KMS-11 (cell line): ENCODE results near the gene SPDL1.

ENCODE experiments used
- H2AFZ ChIP-seq: fragments of 200-600 bp; sonication (generic); 2 replicates; pipeline ENCODE4 v1.6.1; 2016; ENCODE audit warnings: antibody characterized with exemption, mixed run types, low read depth
- H3K27ac ChIP-seq: fragments of 200-600 bp; sonication (generic); 2 replicates; pipeline ENCODE4 v1.6.1; 2016; ENCODE audit warnings: mild to moderate bottlenecking, mixed run types
- H3K27me3 ChIP-seq: fragments of 200-600 bp; sonication (generic); 2 replicates; pipeline ENCODE4 v1.6.1; 2017; ENCODE audit warnings: mild to moderate bottlenecking, low read depth, mixed run types, moderate library complexity; ENCODE audit not compliant: insufficient read depth
- H3K36me3 ChIP-seq: fragments of 200-600 bp; sonication (generic); 2 replicates; pipeline ENCODE4 v1.6.1; 2017; ENCODE audit warnings: mild to moderate bottlenecking, mixed run types; ENCODE audit not compliant: insufficient read depth
- H3K4me1 ChIP-seq: fragments of 200-600 bp; sonication (generic); 2 replicates; pipeline ENCODE4 v1.6.1; 2016; ENCODE audit warnings: mild to moderate bottlenecking, low read depth, mixed run types; ENCODE audit not compliant: poor library complexity, severe bottlenecking
- H3K4me2 ChIP-seq: fragments of 200-600 bp; sonication (generic); 2 replicates; pipeline ENCODE4 v1.7.0; 2016; ENCODE audit warnings: mild to moderate bottlenecking, mixed run types
- H3K4me3 ChIP-seq: fragments of 200-600 bp; sonication (generic); IDR thresholded peaks from 2 replicates; pipeline ENCODE4 v1.6.1; 2017; ENCODE audit warnings: low read depth, low read length, mixed read lengths; ENCODE audit not compliant: insufficient read depth
- H3K79me2 ChIP-seq: fragments of 200-600 bp; sonication (generic); 2 replicates; pipeline ENCODE4 v1.6.1; 2016; ENCODE audit warnings: low read depth, mixed run types; ENCODE audit not compliant: insufficient read depth
- H3K9ac ChIP-seq: fragments of 200-600 bp; sonication (generic); 2 replicates; pipeline ENCODE4 v1.6.1; 2016; ENCODE audit warnings: mild to moderate bottlenecking, mixed run types
- H4K20me1 ChIP-seq: fragments of 200-600 bp; sonication (generic); 2 replicates; pipeline ENCODE4 v1.6.1; 2016; ENCODE audit warnings: mild to moderate bottlenecking, mixed run types; ENCODE audit not compliant: insufficient read depth
- CTCF ChIP-seq: fragments of 200-600 bp; sonication (generic); conservative IDR thresholded peaks from 2 replicates; pipeline ENCODE4 v1.6.1; 2017; ENCODE audit warnings: low read depth, mild to moderate bottlenecking, antibody characterized with exemption, low read length, moderate library complexity, mixed read lengths

The SPDL1 gene

DNA sequence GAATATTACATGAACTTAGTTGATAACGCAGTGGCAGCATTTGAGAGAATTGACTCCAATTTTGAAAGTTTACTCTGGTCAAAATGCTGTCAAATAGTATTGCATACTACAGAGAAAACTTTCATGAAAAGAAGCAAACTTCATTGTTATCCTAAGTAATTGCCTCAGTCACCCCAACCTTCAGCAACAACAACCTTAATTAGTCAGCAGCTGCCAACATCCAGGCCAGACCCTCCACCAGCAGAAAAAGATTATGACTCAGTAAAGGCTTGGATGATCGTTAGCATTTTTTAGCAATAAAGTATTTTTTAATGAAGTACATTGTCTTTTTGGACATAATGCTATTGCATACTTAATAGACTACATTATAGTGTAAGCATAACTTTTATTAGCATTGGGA is 40.8 kb upstream of the SPDL1 start:
- H3K36me3 ChIP-seq = no peaks in the 10 kb centered on the region

DNA sequence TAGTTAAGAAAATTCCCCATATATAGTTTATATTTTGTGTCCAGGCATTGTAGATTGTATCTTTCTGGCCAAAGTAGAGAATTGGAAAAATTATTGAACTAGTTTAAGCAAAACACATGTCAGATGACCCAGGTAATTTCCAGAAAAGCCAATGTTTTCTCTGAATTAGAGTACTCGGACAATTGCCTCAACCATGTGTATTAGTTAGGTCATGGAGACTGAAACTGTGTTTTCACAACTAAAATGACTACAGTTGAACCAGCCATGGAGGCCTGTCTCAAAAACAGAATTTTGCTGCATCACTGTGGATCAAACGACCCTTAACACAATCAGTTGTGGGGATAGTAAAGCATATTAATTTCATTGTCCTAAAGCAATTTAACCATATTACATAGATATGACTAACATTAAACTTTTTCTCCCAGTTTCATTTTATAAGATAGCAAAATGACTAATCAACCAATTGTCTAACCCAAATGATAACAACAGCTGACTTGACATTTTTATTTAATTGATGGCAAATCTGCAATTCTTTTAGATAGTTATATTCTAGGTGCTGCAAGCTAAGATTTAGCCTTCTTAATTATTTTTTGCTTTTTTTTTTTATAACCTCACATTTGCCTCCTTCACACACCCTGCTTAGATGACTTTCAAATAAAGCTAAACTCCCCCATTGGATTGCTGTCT is 39.2 kb upstream of the SPDL1 start:
- Histone ChIP-seq H3K27me3 (no peaks in the 10 kb centered on the region), H3K4me2 (no peak overlapping the region), H3K4me3 (no peak overlapping the region), H3K27ac (no peak overlapping the region), H2AFZ (no peak overlapping the region), H3K4me1 (no peaks in the 10 kb centered on the region), H4K20me1 (no peaks in the 10 kb centered on the region), H3K79me2 (no peaks in the 10 kb centered on the region), H3K9ac (no peak overlapping the region), H3K36me3 (no peaks in the 10 kb centered on the region)
- TF ChIP-seq CTCF = no peak

More for the DNA sequence above, 40.8 kb upstream of the SPDL1 start:
- Histone ChIP-seq H3K9ac (no peak overlapping the region), H3K79me2 (no peaks in the 10 kb centered on the region), H3K4me3 (no peak overlapping the region), H3K27ac (no peak overlapping the region), H4K20me1 (no peaks in the 10 kb centered on the region), H3K4me2 (no peak overlapping the region), H2AFZ (no peak overlapping the region), H3K27me3 (no peaks in the 10 kb centered on the region), H3K4me1 (no peaks in the 10 kb centered on the region)
- TF ChIP-seq CTCF = no peak

GRCh38 chr5:169545762-169546161 is 37.8 kb upstream of the SPDL1 start:
- no peak overlapping the region for H3K4me3 ChIP-seq
- no peak for TF ChIP-seq CTCF
- no peaks in the 10 kb centered on the region for H3K4me1 ChIP-seq
- no peak overlapping the region for H3K4me2 ChIP-seq
- H4K20me1 ChIP-seq = no peaks in the 10 kb centered on the region
- H2AFZ ChIP-seq = no peak overlapping the region
- no peaks in the 10 kb centered on the region for H3K27me3 ChIP-seq
- no peak overlapping the region for H3K9ac ChIP-seq
- no peaks in the 10 kb centered on the region for H3K79me2 ChIP-seq
- H3K27ac ChIP-seq = no peak overlapping the region
- H3K36me3 ChIP-seq = no peaks in the 10 kb centered on the region

GRCh38 chr5:169546346-169546745 is 37.2 kb upstream of the SPDL1 start:
- Histone ChIP-seq H3K36me3 (no peaks in the 10 kb centered on the region), H3K9ac (no peak overlapping the region), H3K27ac (no peak overlapping the region), H3K4me2 (no peak overlapping the region), H3K4me1 (no peaks in the 10 kb centered on the region), H2AFZ (no peak overlapping the region), H3K79me2 (no peaks in the 10 kb centered on the region), H4K20me1 (no peaks in the 10 kb centered on the region), H3K27me3 (no peaks in the 10 kb centered on the region), H3K4me3 (no peak overlapping the region)
- TF ChIP-seq CTCF = no peak
